GM10248 (cell line): ENCODE data around the gene PROZ.

Experiments used
- CTCF ChIA-PET: fragments of 300-600 bp; sonication (Branson Sonifier 250); formaldehyde crosslinking; extraction: SDS; loops from one replicate; lab custom pipeline; 2021; ENCODE audit warnings: antibody characterized with exemption; lab: Yijun Ruan, JAX
- POLR2A ChIA-PET: fragments of 350-650 bp; sonication (Branson Sonifier 250); formaldehyde crosslinking; extraction: SDS; loops from one replicate; lab custom pipeline; 2020; ENCODE audit warnings: antibody characterized with exemption; lab: Yijun Ruan, JAX
- DNase-seq: peaks from one replicate; pipeline ENCODE4 v3.0.0; 2012; ENCODE audit errors: extremely low spot score
- CTCF ChIP-seq: IDR thresholded peaks from 2 replicates; pipeline ENCODE4 v1.5.1; 2012; ENCODE audit warnings: mild to moderate bottlenecking, low read depth; ENCODE audit errors: extremely low read depth, missing control alignments, control extremely low read depth

Gene PROZ

GRCh38 chr13:113120300-113121182 lies 37.9 kb upstream of the PROZ start:
- ChIA-PET CTCF (interaction anchor here (1.4 kb wide), 1 partner anchor 11 kb away, joined by 3 read pairs; no protein-coding TSS in a partner anchor), POLR2A (no interaction called here)
- no peak for DNase-seq
- no peak for TF ChIP-seq CTCF

GRCh38 chr13:113121183-113121927 lies 37.1 kb upstream of the PROZ start:
- no peak for DNase-seq
- CTCF ChIA-PET, result interaction anchor here (1.4 kb wide), 1 partner anchor 11 kb away, joined by 3 read pairs; no protein-coding TSS in a partner anchor
- POLR2A ChIA-PET, result no interaction called here
- no peak for TF ChIP-seq CTCF

GRCh38 chr13:113121928-113122471 lies 36.4 kb upstream of the PROZ start:
- ChIA-PET POLR2A (no interaction called here), CTCF (no interaction called here)
- no peak for DNase-seq
- no peak for TF ChIP-seq CTCF

GRCh38 chr13:113122550-113123225 lies 35.8 kb upstream of the PROZ start, which contains the start of gene F10:
F10 (plus strand) TSS chr13:113122799; CDS start chr13:113122856, 57 bp downstream.
- ChIA-PET POLR2A (no interaction called here), CTCF (no interaction called here)
- no peak for DNase-seq
- no peak for TF ChIP-seq CTCF

- no peak for DNase-seq
- CTCF ChIA-PET, result no interaction called here
- TF ChIP-seq CTCF, result no peak
- POLR2A ChIA-PET, result no interaction called here
Measured at GRCh38 chr13:113123226-113124201, 34.9 kb upstream of the PROZ start.
